Common myeloid progenitor, CD34-positive (primary cell): Measurements from ENCODE around the gene TFB2M.

Experiments used
- CTCF ChIA-PET: fragments of 350-600 bp; sonication (Branson Sonifier 250); formaldehyde crosslinking; loops from one replicate; lab custom pipeline; 2021; ENCODE audit warnings: antibody characterized with exemption; lab: Charles Lee
- POLR2A ChIA-PET: fragments of 350-600 bp; sonication (Branson Sonifier 250); formaldehyde crosslinking; loops from one replicate; lab custom pipeline; 2021; ENCODE audit warnings: antibody characterized with exemption; lab: Charles Lee
- DNase-seq, 3 donors: peaks; one replicate each; pipeline versions ENCODE4 v3.0.0 to v3.0.0-alpha.2; 2013
- H3K27ac ChIP-seq, 2 experiments: 1 replicate in 1 of 2; 2 replicates in 1 of 2; pipeline ENCODE4 v1.7.0; 2013; ENCODE audit warnings: inconsistent platforms in 2 of 2, low read length in 2 of 2, mild to moderate bottlenecking in 2 of 2, low read depth in 1 of 2, moderate library complexity in 1 of 2; ENCODE audit not compliant: severe bottlenecking in 2 of 2, insufficient read depth in 1 of 2, poor library complexity in 1 of 2
- H3K27me3 ChIP-seq, 5 experiments: replicated peaks in 2 of 5; 1 replicate in 3 of 5; 2 replicates in 2 of 5; pipeline versions ENCODE4 v1.6.1 to v1.7.0; 2013; ENCODE audit warnings: low read length in 4 of 5, mild to moderate bottlenecking in 2 of 5, moderate library complexity in 2 of 5, inconsistent platforms in 1 of 5; ENCODE audit not compliant: insufficient read depth in 5 of 5, control insufficient read depth in 4 of 5
- H3K36me3 ChIP-seq, 4 experiments: 1 replicate in 2 of 4; 2 replicates in 2 of 4; pipeline versions ENCODE4 v1.6.1 to v1.7.0; 2013; ENCODE audit warnings: low read length in 3 of 4, control low read depth in 1 of 4, mild to moderate bottlenecking in 1 of 4; ENCODE audit not compliant: control insufficient read depth in 4 of 4, insufficient read depth in 4 of 4
- H3K4me1 ChIP-seq, 4 experiments: 1 replicate in 3 of 4; 2 replicates in 1 of 4; pipeline versions ENCODE4 v1.6.1 to v1.7.1; 2013; ENCODE audit warnings: low read length in 3 of 4, mild to moderate bottlenecking in 3 of 4, control low read depth in 1 of 4, inconsistent platforms in 1 of 4, moderate library complexity in 1 of 4; ENCODE audit not compliant: control insufficient read depth in 4 of 4, insufficient read depth in 4 of 4; ENCODE audit errors: control extremely low read depth in 1 of 4
- H3K4me3 ChIP-seq, 7 experiments: 1 replicate in 4 of 7; 2 replicates in 3 of 7; pipeline versions ENCODE4 v1.5.1 to v1.7.0; 2013; ENCODE audit warnings: mild to moderate bottlenecking in 7 of 7, low read length in 6 of 7, moderate library complexity in 6 of 7, inconsistent platforms in 2 of 7, low read depth in 2 of 7, control low read depth in 1 of 7; ENCODE audit not compliant: insufficient read depth in 4 of 7, control insufficient read depth in 1 of 7; ENCODE audit errors: extremely low read depth in 1 of 7
- H3K9me3 ChIP-seq, 5 experiments: 1 replicate in 4 of 5; 2 replicates in 1 of 5; pipeline versions ENCODE4 v1.6.1 to v1.7.1; 2013; ENCODE audit warnings: low read length in 4 of 5, mild to moderate bottlenecking in 2 of 5, inconsistent platforms in 1 of 5, low read depth in 1 of 5, moderate library complexity in 1 of 5; ENCODE audit not compliant: control insufficient read depth in 4 of 5, insufficient read depth in 2 of 5; ENCODE audit errors: control extremely low read depth in 1 of 5
- WGBS: methylation state at CpG from one replicate; pipeline ENCODE4 v1.1.5; 2013; ENCODE audit not compliant: insufficient coverage; 5-methylcytosine and 5-hydroxymethylcytosine counted together

Gene TFB2M

DNA sequence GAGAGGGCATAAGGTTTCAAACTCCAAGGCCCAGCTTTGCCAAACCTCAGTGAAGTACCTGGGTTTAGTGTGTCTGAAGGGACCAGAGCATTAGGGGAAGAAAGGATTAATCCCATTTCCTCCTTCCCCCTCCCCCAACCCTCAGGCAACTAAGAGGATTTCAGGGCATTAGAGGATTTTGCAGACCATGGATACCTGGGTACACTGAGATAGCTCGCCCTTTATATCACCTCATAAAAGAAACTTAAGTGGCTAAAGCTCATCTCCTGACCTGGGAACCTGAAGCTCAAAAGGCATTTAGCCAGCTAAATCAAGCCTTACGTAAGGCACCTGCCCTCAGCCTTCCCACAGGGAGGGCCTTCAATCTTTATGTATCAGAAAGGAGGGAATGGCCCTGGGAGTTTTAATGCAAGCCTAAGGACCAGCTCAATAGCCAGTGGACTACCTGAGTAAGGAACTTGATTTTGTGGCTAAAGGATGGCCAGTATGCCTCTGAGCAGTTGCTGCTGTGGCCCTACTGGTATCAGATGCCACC is 32.6 kb downstream of the TFB2M start:
- WGBS: 100% methylated on average over 1 of the region's 2 CpGs
- Histone ChIP-seq H3K9me3 (peaks cover 0 to 26% (median 21%) of the 10 kb centered on the region in 5 experiments), H3K27ac (no peak overlapping the region), H3K36me3 (no peaks in the 10 kb centered on the region), H3K4me3 (no peak overlapping the region), H3K27me3 (no peaks in the 10 kb centered on the region), H3K4me1 (peaks cover 0 to 2% (median 0%) of the 10 kb centered on the region in 4 experiments)
- ChIA-PET POLR2A (no interaction called here), CTCF (interaction anchor here (1.0 to 1.4 kb wide), 3 partner anchors 9 to 34 kb away, joined by 3 to 6 read pairs (median 3); no protein-coding TSS in a partner anchor)
- DNase-seq: no peak

DNA sequence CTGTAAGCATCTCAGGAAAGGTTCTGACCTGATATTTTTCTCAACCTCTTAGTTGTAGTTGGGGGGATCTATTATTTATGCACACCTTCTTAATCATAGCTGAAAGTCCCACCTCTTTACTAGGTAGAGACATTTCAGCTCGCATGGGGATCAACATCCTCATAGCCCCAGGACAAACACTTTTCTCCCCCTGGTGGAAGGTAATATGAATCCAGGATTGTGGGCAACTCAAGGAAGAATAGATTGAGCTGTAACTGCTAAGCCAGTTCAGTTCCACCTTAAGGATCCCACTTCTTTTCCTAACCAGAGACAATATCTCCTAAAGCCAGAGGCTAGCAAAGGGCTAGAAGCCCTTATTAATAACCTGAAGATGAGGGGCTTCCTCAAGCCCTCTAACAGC is 33.5 kb downstream of the TFB2M start:
- no peak for DNase-seq
- Histone ChIP-seq H3K4me1 (peaks cover 0 to 7% (median 4%) of the 10 kb centered on the region in 4 experiments), H3K4me3 (no peak overlapping the region), H3K36me3 (no peaks in the 10 kb centered on the region), H3K27ac (no peak overlapping the region), H3K9me3 (peaks cover 0 to 26% (median 21%) of the 10 kb centered on the region in 5 experiments), H3K27me3 (no peaks in the 10 kb centered on the region)
- no CpG with 5 or more reads among the region's 1 CpG for WGBS
- ChIA-PET POLR2A (no interaction called here), CTCF (interaction anchor here (1.0 to 1.7 kb wide), 2 partner anchors 8 to 11 kb away, joined by 3 to 5 read pairs; no protein-coding TSS in a partner anchor)

DNA sequence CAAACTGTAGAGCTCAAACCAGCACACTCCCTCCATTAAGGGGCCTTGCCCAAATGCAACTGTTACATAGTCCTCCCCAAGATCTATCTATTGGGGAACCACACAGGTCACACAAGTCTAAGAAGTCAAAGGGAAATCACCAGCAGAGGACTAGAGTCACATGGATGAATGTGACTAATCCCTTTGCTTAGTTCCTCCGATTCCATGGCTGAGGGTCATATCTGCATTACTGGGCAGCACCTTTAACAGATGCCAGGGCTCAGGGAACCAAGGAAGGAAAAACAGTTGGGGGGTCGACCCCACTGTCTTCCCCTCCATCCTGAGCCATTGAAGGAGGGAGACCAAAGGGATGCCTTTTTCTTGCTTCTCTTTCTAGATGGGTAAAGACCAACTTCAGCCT is 35.6 kb downstream of the TFB2M start:
- ChIA-PET CTCF (interaction anchor here (0.6 to 1.7 kb wide), 3 partner anchors 10 to 304 kb away, joined by 3 to 5 read pairs (median 4); partner anchors contain the start of gene SMYD3), POLR2A (no interaction called here)
- Histone ChIP-seq H3K36me3 (no peaks in the 10 kb centered on the region), H3K9me3 (peaks cover 0 to 26% (median 24%) of the 10 kb centered on the region in 5 experiments), H3K27ac (no peak overlapping the region), H3K4me3 (no peak overlapping the region), H3K4me1 (peaks cover 0 to 13% (median 10%) of the 10 kb centered on the region in 4 experiments), H3K27me3 (no peaks in the 10 kb centered on the region)
- DNase-seq: no peak
- WGBS: 93% methylated on average over 2 of the region's 2 CpGs

DNA sequence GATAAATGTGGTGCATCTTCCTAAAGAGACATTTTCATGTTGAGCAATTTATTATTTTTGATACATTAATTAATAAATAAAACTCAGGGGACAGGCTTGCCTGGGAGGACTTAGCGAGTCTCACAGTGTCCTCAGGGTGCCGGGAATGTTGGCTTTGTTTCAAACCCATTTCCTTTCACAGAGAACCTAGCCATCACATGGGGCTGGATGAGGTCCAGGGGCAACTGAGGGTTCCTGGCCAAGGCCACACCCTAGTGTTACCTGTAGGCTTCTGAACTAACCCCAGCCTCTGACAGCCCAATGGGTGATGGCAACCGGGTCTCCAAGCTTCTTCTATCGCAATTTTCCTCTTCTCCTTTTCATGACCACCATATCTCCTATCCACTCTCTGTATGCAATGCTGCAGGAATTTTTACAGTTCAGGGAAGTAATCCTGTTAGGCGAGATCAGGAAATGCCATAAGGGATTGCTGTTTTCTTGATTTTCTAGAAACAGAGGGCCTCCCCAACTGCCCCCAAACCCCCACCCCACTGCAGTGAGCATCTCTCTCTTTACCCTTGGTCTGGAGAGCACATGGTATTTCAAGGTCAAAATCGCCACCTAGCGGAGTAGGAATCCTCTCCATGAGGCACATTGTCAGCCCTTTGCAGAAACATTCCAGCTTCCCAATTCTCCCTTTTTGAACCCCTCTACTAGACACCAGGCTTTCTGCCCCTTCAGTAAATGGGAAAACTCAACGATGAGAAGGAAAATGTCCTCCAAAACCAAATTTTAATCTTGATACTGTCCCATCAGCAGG is 36.9 kb downstream of the TFB2M start:
- WGBS: 74% methylated on average over 5 of the region's 8 CpGs
- POLR2A ChIA-PET: no interaction called here
- CTCF ChIA-PET: no interaction called here
- H3K4me1 ChIP-seq: peaks cover 0 to 13% (median 10%) of the 10 kb centered on the region in 4 experiments
- H3K4me3 ChIP-seq: no peak overlapping the region
- no peaks in the 10 kb centered on the region for H3K36me3 ChIP-seq
- peaks cover 0 to 27% (median 24%) of the 10 kb centered on the region in 5 experiments for H3K9me3 ChIP-seq
- no peak for DNase-seq
- no peak overlapping the region for H3K27ac ChIP-seq
- no peaks in the 10 kb centered on the region for H3K27me3 ChIP-seq

DNA sequence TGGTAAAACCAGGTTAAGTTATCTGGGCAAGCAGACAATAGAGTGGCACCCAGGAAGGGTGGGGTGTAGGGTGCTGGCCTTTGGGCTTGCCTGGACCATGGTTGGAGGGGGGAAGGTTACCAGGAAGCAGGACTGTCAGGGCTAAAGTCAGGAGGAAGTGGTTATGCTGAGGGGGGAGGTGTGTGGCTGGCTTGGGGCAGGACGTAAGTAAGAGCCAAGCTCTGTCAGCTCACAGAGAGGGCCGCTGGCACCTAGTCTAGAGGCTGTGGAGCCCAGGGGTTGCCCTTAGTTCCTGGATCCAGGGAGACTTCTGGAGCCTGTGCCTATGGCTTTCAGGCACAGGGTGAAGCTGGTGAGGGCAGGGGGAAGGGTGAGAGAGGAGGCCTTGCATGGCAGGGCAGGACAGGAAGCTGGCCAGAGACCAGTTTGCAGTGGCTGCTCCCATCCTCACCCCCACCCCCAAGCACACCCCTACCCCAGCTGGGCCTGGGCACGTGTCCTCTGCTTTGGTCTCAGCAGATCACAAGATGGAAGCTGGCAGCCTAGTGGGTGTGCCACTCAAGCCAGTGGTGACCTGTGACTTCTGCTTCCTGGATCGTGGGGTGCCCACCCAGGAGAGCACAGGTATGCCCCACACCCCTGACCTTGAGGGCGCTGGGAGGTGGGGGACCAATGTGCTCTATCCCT is 38.5 kb downstream of the TFB2M start:
- Histone ChIP-seq H3K27ac (peak overlapping the region in 1 of 2 experiments; percentile 25), H3K27me3 (no peaks in the 10 kb centered on the region), H3K4me3 (peak overlapping the region in 1 of 7 experiments; percentile 26), H3K4me1 (peaks cover 0 to 13% (median 10%) of the 10 kb centered on the region in 4 experiments), H3K9me3 (peaks cover 0 to 27% (median 20%) of the 10 kb centered on the region in 5 experiments), H3K36me3 (no peaks in the 10 kb centered on the region)
- POLR2A ChIA-PET: no interaction called here
- 52% methylated on average over 5 of the region's 5 CpGs for WGBS
- peak in 2 of 3 donors; percentile 18 to 41 for DNase-seq
- CTCF ChIA-PET: interaction anchor here (0.6 to 1.3 kb wide), 2 partner anchors 13 to 157 kb away, joined by 3 read pairs; no protein-coding TSS in a partner anchor

DNA sequence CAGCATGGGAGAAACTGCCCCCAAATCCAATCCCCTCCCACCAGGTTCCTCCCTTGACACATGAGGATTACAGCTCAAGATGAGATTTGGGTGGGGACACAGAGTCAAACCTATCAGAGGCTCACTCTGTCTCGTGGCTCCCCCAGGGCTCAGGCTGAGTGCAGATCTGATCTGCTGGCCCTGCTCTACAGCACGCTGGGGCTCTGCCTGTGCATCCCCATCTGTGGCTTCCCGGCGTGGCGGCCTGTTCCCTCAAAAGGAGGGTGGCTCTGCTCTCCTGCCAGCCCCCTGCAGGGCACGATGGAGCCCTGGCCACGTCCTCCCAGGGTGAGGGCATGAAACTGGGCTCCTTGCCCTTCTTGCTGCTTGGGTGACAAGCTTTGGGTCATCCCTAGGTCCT is 39.1 kb downstream of the TFB2M start:
- H3K27ac ChIP-seq: no peak overlapping the region
- H3K9me3 ChIP-seq: peaks cover 0 to 27% (median 18%) of the 10 kb centered on the region in 5 experiments
- no peak overlapping the region for H3K4me3 ChIP-seq
- no peak for DNase-seq
- whole genome bisulfite sequencing: 98% methylated on average over 5 of the region's 7 CpGs
- POLR2A ChIA-PET: no interaction called here
- no peaks in the 10 kb centered on the region for H3K36me3 ChIP-seq
- H3K4me1 ChIP-seq: peaks cover 0 to 13% (median 10%) of the 10 kb centered on the region in 4 experiments
- CTCF ChIA-PET: interaction anchor here (1.3 kb wide), 1 partner anchor 12 kb away, joined by 3 read pairs; no protein-coding TSS in a partner anchor
- no peaks in the 10 kb centered on the region for H3K27me3 ChIP-seq
